ENCODE measurements around the gene SPHK2. TPM values are rescaled to one million over a fixed set of nuclear protein-coding genes. Genes with fewer than 3 reads are reported as not detected.

SPHK2 gene
- total RNA-seq, 1 experiment from 2014 or later = 19.9 TPM

DNA sequence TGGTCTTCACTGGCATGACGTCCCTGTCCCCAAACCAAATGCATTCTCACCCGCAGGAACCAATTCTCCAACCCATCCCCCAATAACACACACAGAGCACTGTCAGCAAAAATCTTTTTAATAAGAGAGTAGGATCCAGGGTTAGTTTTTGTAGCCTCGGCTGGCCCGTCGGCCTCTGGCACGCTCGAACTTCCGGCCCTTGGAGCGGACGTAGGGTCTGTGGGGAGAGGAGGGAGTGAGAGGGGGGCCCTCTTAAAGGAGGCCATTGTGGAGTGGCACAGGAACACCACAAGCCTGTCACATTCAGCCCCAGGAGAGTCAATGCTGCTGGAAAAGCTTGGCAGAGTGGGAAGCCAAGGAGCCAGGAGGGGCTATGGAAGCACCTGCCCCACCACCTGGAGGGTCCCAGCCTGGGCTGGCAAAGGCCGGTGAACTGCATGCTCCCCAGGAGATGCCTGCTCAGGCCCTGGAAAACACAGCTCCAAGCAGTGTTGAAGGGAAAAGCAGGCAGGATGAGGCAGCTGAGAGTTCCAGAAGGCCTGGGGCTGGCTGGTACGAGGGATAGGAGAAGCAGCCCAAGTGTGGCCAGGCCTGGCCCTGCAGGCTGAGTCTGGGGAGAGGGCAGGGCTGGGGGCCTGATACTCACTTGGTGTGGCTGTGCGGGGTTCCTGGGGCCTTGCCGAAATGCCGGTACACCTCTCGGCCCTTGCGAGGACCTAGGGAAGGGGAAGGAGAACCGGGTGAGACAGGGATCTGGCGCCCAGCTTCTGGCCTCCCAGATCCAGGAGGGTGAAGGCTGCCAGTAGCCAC lies 3.9 kb upstream of the SPHK2 start:
- TF ChIP-seq POLR2AphosphoS5 (IDR thresholded peaks at IDR 0.05; ENCODE audit: low read depth, low read length) (peak; percentile 40), JUND (IDR thresholded peaks at IDR 0.05) (no peak)
- RAD21 ChIA-PET (ENCODE audit: low non-redundant PET in 1 of 2, low total read pairs in 2 of 2, uncharacterized antibody in 2 of 2, unreplicated experiment in 2 of 2) = no interaction called here
- Histone ChIP-seq H3K9ac (ENCODE audit: low read length) (peak overlapping the region; percentile 99), H3K27me3 (ENCODE audit: insufficient read depth, low read length) (no peaks in the 10 kb centered on the region), H3K36me3 (ENCODE audit: control insufficient read depth in 1 of 2, insufficient read depth in 2 of 2, low read length in 2 of 2) (peaks cover 20 to 37% of the 10 kb centered on the region in 2 experiments), H3K27ac (ENCODE audit: low read depth, low read length) (peak overlapping the region; percentile 86), H2AFZ (ENCODE audit: low read depth, low read length, poor library complexity, severe bottlenecking) (no peak overlapping the region), H3K79me2 (ENCODE audit: insufficient read depth, low read length) (peaks cover 44% of the 10 kb centered on the region), H3K4me1 (ENCODE audit: control insufficient read depth in 1 of 2, insufficient read depth in 2 of 2, low read length in 2 of 2) (peaks cover 33 to 51% of the 10 kb centered on the region in 2 experiments), H4K20me1 (ENCODE audit: insufficient read depth) (peaks cover 34% of the 10 kb centered on the region; the same call in 1 of the 2 replicates), H3K9me2 (ENCODE audit: insufficient read depth) (no peaks in the 10 kb centered on the region), H3K4me2 (ENCODE audit: low read length) (peak overlapping the region; percentile 87), H3K4me3 (replicated peaks in 1 of 2; ENCODE audit: low read depth in 1 of 2, low read length in 2 of 2) (peak overlapping the region; percentile 23 to 37), H3K9me3 (ENCODE audit: control insufficient read depth in 1 of 2, insufficient read depth in 1 of 2, low read depth in 1 of 2, low read length in 2 of 2) (no peaks in the 10 kb centered on the region)
- CTCF ChIA-PET = no interaction called here
- no peak for DNase-seq (ENCODE audit: low read depth, low spot score)
- ATAC-seq = no peak
- intact Hi-C loops (cut with micrococcal nuclease) = no loop called here
- BruUV-seq (replicated peaks) = no TSS peak
- POLR2A ChIA-PET = interaction anchor here (0.6 to 1.9 kb wide), 3 partner anchors 9 to 122 kb away, joined by 3 to 7 read pairs (median 3); no protein-coding TSS in a partner anchor

DNA sequence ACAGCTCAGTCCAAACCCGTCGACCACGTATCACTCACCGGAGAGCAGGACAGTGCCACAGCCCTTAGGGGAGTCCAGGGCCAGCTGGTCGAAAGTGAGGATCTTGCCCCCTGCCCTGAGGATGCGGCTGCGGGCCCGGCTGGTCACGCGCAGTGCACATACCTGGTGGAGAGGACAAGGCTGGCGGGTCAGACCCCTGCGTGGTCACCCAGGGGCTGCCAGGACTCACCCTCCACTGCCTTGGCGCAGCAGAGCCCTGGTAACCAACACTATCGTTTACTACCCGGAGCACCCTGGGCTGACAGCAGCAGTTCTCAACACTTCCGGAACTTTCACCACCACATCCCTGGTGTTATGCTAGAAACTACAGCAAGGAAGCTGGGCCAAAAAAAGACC lies 3.3 kb upstream of the SPHK2 start:
- no peak for DNase-seq (ENCODE audit: low read depth, low spot score)
- Histone ChIP-seq H3K9me3 (ENCODE audit: control insufficient read depth in 1 of 2, insufficient read depth in 1 of 2, low read depth in 1 of 2, low read length in 2 of 2) (no peaks in the 10 kb centered on the region), H3K9ac (ENCODE audit: low read length) (peak overlapping the region; percentile 99; the same call in 1 of the 2 replicates), H3K9me2 (ENCODE audit: insufficient read depth) (no peaks in the 10 kb centered on the region), H4K20me1 (ENCODE audit: insufficient read depth) (peaks cover 34% of the 10 kb centered on the region; the same call in 1 of the 2 replicates), H3K4me3 (replicated peaks in 1 of 2; ENCODE audit: low read depth in 1 of 2, low read length in 2 of 2) (peak overlapping the region in 1 of 2 experiments; percentile 37; a peak in 3 of 4 replicates), H3K4me1 (ENCODE audit: control insufficient read depth in 1 of 2, insufficient read depth in 2 of 2, low read length in 2 of 2) (peaks cover 33 to 52% of the 10 kb centered on the region in 2 experiments), H3K79me2 (ENCODE audit: insufficient read depth, low read length) (peaks cover 46% of the 10 kb centered on the region), H3K4me2 (ENCODE audit: low read length) (peak overlapping the region; percentile 87), H2AFZ (ENCODE audit: low read depth, low read length, poor library complexity, severe bottlenecking) (no peak overlapping the region), H3K27me3 (ENCODE audit: insufficient read depth, low read length) (no peaks in the 10 kb centered on the region), H3K36me3 (ENCODE audit: control insufficient read depth in 1 of 2, insufficient read depth in 2 of 2, low read length in 2 of 2) (peaks cover 20 to 37% of the 10 kb centered on the region in 2 experiments), H3K27ac (ENCODE audit: low read depth, low read length) (peak overlapping the region; percentile 86)
- ChIA-PET CTCF (no interaction called here), RAD21 (ENCODE audit: low non-redundant PET in 1 of 2, low total read pairs in 2 of 2, uncharacterized antibody in 2 of 2, unreplicated experiment in 2 of 2) (no interaction called here), POLR2A (interaction anchor here (0.6 to 2.0 kb wide), 2 partner anchors 14 to 22 kb away, joined by 3 to 9 read pairs; no protein-coding TSS in a partner anchor)
- no peak for ATAC-seq
- no TSS peak for BruUV-seq (replicated peaks)
- intact Hi-C loops (cut with micrococcal nuclease) = no loop called here
- TF ChIP-seq, protein P1, sequence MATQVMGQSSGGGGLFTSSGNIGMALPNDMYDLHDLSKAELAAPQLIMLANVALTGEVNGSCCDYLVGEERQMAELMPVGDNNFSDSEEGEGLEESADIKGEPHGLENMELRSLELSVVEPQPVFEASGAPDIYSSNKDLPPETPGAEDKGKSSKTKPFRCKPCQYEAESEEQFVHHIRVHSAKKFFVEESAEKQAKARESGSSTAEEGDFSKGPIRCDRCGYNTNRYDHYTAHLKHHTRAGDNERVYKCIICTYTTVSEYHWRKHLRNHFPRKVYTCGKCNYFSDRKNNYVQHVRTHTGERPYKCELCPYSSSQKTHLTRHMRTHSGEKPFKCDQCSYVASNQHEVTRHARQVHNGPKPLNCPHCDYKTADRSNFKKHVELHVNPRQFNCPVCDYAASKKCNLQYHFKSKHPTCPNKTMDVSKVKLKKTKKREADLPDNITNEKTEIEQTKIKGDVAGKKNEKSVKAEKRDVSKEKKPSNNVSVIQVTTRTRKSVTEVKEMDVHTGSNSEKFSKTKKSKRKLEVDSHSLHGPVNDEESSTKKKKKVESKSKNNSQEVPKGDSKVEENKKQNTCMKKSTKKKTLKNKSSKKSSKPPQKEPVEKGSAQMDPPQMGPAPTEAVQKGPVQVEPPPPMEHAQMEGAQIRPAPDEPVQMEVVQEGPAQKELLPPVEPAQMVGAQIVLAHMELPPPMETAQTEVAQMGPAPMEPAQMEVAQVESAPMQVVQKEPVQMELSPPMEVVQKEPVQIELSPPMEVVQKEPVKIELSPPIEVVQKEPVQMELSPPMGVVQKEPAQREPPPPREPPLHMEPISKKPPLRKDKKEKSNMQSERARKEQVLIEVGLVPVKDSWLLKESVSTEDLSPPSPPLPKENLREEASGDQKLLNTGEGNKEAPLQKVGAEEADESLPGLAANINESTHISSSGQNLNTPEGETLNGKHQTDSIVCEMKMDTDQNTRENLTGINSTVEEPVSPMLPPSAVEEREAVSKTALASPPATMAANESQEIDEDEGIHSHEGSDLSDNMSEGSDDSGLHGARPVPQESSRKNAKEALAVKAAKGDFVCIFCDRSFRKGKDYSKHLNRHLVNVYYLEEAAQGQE (IDR thresholded peaks at IDR 0.05; ENCODE audit: low read depth) = no peak
- TF ChIP-seq CEBPB (IDR thresholded peaks at IDR 0.05; ENCODE audit: low read depth) = no peak
- TF ChIP-seq, protein P2, sequence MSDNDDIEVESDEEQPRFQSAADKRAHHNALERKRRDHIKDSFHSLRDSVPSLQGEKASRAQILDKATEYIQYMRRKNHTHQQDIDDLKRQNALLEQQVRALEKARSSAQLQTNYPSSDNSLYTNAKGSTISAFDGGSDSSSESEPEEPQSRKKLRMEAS (IDR thresholded peaks at IDR 0.05) = no peak
- TF ChIP-seq POLR2AphosphoS5 (IDR thresholded peaks at IDR 0.05; ENCODE audit: low read depth, low read length) = 0 out of 2 replicates have a peak, but pooled peaks have one; percentile 2
